GM18867 (cell line): ENCODE measurements around the gene AGPAT4.
A peak's percentile ranks its signal among the peaks of the same experiment; 100 is the strongest.

ENCODE experiments used
- ATAC-seq: cut with Tn5 transposase; IDR thresholded peaks from one replicate; pipeline ENCODE4 v1.9.1; 2021; ENCODE audit warnings: mild to moderate bottlenecking, moderate library complexity; ENCODE audit not compliant: unreplicated experiment

AGPAT4 gene

DNA sequence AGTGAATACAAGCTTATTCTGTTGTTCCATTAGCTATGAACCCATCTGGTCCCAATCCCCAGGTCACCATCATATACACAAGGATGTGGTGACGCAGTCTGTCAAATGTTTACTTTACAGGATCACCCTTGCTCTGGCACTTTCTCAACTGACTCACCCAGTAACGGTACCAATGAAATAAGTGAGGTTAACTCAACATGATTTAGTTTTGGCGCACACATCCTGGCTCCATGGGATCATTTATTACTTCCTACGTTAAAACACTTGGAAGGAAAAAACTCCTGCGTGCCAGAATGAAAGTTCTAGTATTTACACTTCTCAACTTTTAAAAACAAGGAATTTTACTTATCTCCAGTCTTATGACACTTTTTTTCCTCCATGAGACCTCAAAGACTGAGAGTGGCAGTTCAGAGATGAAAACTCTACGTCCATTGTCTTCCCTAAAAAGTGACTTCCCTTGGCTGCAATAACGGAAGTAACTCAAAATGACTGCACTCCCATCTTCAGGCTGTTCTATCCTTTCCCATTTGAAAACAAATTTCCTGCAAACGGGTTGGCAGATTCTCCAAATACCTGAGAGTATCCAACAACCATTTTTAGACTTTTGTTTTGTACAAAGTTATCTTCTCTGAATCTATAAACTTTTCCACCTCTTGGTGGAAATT, 15.9 kb downstream of the AGPAT4 start:
- ATAC-seq, result no peak

- ATAC-seq, result no peak
These were observed 17.5 kb downstream of the AGPAT4 start for GRCh38 chr6:161256407-161256806.

GRCh38 chr6:161255518-161255917, 18.3 kb downstream of the AGPAT4 start:
- no peak for ATAC-seq

DNA sequence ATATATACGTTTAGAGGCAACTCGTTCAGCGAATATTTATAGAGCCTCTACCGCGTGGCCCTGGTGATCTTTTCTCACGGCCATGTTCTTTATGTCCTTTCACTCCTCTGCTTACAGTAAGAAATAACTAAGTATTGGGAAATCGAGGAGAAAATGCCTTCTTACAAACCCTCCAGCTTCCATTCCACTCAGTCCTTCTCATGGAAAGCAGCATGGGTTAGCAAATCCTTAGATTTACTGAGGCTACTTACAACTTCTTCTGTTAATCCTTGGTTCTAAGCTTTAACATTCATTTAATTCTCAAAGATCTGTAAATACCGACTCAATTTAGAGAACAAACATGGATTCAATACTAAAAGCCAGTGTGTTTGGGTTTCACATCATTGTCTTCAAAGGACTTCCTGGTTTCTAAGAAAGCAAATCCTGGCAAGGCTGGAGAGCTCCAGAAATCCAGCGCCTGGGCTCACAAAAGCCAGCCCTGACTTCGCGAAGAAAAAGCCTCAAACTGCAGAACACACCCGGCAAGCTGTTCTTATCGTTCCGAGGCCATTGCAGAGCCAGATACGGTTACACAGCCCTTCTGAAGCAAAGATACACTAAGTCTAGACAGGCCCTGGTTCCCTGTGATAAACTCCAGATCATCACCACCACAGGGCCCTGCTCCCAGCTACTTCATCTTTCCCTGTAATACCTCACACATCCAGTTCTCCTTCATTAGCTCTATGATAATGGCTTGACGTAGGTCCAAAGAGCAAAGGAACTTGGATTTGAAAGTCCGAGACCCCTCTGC, 19.2 kb downstream of the AGPAT4 start:
- no peak for ATAC-seq

GRCh38 chr6:161254126-161254463, 19.8 kb downstream of the AGPAT4 start:
- ATAC-seq, result no peak

GRCh38 chr6:161251345-161251744, 22.5 kb downstream of the AGPAT4 start:
- ATAC-seq, result no peak

DNA sequence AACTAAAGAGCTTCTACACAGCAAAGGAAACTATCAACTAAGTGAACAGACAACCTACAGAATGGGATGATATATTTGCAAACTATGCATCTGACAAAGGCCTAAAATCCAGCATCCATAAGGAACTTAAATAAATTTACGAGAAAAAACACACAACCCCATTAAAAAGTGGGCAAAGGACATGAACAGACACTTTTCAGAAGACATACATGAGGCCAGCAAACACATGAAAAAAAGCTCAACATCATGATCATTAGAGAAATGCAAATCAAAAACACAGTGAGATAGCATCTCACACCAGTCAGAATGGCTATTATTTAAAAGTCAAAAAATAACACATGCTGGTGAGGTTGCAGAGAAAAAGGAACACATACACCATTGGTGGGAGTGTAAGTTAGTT, 24.5 kb downstream of the AGPAT4 start:
- no peak for ATAC-seq

DNA sequence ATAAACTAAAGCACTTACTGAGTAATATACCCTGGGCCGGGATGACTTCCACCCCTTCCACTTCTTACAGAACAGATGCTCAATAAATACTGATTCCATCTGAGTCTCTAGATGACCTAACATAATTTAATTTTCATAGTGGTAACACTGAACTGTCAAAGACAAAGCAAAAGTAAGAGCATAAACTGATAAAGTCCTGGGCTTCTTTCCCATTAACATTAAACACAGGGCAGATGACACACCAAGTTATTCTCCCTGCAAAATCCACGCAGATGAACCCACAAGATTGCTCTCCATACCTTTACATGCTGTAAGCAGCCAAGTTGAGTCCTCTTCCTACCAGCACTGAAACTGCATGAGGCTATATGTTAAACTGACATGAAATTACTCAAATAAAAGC, 27.1 kb downstream of the AGPAT4 start:
- no peak for ATAC-seq

- no peak for ATAC-seq
These were observed 28.5 kb downstream of the AGPAT4 start for GRCh38 chr6:161245363-161245762.

DNA sequence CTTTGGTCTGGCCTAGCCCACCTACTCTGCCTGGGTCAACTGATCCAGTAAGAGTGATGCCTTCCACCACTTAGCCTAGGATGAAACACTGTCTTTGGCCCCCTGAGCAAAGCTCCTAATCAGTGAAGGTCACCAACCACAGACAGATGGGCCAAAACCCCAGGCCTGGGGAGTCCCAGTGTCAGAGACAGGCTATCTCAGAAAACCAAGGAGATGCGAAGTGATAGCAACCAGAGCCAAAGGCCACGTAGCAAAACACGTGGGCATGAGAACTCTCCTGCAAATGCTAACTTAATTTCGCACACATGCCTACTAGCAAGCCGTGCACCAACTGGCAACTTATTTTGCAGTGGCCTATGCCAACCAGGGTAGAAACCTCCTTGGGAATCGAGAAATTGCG, 29.1 kb downstream of the AGPAT4 start:
- no peak for ATAC-seq

- no peak for ATAC-seq
These were observed 30.8 kb downstream of the AGPAT4 start for GRCh38 chr6:161242779-161243693.

- no peak for ATAC-seq
These were observed 31.7 kb downstream of the AGPAT4 start for GRCh38 chr6:161242113-161242512.

- no peak for ATAC-seq
These were observed 34.9 kb downstream of the AGPAT4 start for GRCh38 chr6:161239001-161239400.

GRCh38 chr6:161238500-161238899, 35.4 kb downstream of the AGPAT4 start:
- ATAC-seq, result no peak

- no peak for ATAC-seq
These were observed 35.8 kb downstream of the AGPAT4 start for GRCh38 chr6:161238081-161238480.

GRCh38 chr6:161237176-161237575, 36.7 kb downstream of the AGPAT4 start:
- no peak for ATAC-seq

DNA sequence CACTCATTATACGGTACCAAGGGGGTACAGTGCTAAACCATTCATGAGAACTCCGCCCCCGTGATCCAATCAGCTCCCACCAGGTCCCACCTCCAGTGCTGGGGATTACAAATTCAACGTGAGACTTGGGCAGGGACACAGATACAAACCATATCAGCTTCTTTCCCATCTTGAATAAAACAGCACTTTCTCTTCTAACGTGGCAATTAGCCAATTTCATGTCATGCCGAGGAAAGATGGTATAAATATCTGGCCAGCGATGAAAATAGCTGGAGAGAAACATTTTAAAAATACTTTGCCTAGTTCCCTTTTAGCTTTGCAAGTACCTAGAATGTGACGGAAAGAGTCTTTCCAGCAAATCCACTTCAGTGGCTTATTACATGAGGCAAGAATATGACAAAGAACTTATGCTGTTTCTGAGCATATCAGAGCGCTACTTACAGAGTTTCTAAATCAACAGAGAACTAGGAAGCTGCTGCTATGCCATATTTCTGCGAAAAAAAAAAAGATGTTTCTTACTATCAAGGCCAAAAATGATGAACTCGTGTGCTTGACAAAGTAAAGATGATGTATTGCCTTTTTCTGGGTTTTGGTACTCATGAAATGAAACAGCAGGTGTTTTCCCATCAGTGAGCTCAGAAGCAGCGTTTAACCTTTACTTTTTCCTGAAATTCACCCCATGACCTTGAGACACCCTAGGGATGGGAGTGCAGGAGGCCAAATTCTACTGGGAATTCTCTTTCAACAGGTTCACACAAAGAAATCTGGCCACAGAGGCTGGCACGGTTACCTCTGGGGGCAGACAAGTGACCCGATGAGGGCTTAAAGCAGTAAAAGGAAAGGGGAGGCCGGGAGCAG, 37.9 kb downstream of the AGPAT4 start:
- peak; percentile 65 for ATAC-seq

GRCh38 chr6:161233986-161234661, 39.7 kb downstream of the AGPAT4 start:
- ATAC-seq, result no peak

GRCh38 chr6:161232467-161232866, 41.4 kb downstream of the AGPAT4 start:
- ATAC-seq, result no peak

GRCh38 chr6:161232010-161232409, 41.9 kb downstream of the AGPAT4 start:
- ATAC-seq, result no peak
